UCSD-AML1 (cell line): ENCODE results near the gene SRBD1.

Experiments
- DNase-seq: peaks from one replicate; lab custom pipeline; 2025; ENCODE audit not compliant: unreplicated experiment; lab: John Stamatoyannopoulos, UW

The SRBD1 gene

DNA sequence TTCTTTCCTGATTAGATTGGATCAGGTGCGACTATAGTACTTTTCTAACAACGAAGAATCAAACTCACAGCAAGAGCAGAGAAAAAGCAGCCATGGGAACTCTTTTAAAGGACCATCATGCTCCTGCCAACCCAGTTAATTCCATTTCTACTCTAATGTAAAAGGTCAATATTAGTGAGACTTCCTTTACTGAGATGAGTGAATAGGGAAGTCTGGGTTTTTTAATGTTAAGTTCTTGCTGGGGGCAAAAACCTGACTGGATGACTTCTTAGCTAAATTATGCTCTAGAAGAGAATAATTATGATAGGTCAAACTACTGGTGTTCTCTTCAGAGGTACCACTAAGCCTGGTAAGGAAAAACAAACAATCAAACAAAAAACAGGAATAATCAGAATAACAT, 8.4 kb downstream of the SRBD1 start:
- DNase-seq: no peak

DNA sequence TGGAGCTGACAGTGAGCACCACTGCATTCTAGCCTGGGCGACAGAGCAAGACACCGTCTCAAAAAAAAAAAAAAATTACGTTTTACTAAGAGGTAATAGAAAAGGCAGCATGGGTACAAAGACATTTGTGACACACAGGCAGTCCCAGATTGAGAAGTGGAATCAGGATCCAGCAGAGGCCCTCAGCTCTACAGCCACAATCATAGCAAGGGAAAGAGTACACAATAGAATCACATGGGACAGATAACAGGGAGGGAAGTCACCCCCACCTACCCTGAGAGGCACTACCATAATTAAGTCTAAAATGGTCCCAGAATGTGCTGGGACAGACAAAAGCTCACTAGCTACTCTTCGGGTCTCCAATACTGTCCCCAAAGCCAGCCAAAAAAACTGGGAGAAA, 12.5 kb downstream of the SRBD1 start:
- DNase-seq: no peak

DNA sequence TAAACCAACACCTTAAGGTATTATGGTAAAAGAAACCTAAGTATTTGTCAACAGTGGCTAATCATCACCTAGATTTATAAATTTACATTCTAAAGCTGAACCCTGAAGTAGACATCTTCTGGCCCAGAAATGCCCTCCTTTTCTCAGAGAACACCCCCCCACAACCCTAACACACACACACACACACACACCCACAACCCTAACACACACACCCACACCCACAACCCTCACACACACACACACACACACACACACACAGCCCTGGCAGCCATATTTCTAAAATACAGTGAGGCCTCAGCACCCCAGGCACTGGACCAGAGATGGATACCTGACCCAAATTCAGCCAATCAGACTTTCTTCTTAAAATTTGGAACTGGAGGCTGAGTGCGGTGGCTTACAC, 14.3 kb downstream of the SRBD1 start:
- no peak for DNase-seq

DNA sequence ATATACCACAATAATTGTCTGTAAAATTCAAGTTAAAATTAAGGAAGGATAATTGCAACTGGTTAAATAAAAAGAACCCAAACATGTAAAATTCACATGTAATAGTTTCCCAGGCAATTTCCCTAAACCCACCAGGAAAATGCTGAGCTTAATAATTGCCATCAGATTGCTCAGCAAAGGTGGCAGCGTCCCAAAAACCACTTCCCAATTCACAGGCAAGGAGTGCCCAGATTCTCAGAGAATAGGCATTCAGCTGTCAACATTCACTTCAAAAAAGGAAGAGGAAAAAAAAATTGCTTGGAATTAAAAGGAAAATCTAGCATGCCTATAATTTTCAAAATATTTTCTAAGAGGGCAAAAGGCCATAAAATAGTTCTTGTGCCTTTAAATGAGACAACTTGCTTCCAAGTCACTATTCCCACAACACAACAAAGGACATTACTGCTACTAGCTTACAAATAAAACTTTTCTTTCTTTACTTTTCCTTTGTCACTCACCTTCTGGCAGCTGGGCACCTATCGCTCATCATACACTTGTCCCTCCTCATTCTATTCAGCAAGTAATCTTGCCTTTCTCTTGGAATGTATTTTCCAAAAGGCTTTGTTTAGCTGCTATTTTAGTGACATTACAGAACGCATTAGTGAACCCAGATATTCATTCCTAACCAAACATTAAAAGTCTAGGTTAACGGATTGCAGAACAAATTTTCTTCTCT, 15.2 kb downstream of the SRBD1 start:
- no peak for DNase-seq

DNA sequence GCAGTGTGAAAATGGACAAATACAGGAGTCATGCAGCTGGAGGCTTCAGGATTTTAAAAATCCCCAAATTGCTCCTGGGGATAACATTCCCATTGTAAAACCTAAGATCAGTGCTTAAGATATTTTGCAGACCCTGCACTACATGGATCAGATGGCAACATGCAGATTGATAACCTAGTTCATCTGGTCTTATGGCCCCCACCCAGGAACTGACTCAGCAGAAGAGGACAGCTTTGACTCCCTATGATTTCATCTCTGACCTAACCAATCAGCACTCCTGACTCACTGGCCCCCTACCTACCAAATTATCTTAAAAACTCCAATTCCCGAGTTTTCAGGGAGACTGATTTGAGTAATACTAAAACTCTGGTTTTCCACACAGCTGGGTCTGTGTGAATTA, 20.0 kb downstream of the SRBD1 start:
- no peak for DNase-seq

DNA sequence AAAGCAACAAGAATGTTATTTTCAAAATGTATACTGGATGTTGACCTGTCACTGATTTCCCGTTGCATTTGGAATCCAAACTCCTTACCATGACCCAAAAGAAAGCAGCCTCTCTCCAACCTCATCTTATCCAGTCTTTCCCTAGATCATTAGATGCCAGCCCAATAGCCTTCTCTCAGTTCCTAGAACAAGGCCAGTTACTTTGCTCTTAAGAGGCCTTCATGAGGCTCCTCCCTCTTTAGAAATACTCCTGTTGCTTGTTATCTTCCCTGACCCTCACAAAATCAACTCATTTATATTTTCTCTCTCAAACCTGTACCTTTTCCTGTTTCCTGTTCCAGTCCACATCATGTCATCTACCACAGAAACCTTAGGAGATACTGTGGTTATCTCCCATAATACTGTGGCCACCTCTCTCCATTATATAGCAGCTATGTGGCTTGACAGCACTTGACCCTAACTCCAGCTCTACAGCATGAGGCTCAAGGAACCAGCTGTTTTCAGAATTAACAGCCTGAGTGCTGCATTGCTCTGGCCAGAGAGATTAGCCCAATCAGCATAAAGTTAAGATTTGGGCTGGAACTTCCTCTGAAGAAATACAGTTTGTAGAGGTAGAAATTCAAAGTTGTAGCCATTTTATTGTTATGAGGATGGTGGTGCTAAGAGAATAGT, 22.8 kb downstream of the SRBD1 start:
- no peak for DNase-seq

DNA sequence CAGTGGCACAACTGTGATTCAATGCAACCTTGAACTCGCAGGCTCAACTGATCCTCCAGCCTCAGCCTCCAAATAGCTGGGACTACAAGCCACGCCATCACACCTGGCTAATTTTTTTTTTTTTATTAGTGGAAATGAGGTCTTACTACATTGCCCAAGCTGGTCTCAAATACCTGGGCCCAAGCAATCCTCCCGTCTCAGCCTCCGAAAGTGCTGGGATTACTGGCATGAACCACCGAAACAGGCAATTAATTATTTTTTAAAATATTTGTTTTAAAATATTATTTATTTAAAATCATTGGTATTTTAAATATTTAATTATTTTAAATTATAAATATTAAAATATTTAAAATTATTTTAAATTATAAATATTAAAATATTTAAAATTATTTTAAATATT, 24.5 kb downstream of the SRBD1 start:
- DNase-seq: no peak

DNA sequence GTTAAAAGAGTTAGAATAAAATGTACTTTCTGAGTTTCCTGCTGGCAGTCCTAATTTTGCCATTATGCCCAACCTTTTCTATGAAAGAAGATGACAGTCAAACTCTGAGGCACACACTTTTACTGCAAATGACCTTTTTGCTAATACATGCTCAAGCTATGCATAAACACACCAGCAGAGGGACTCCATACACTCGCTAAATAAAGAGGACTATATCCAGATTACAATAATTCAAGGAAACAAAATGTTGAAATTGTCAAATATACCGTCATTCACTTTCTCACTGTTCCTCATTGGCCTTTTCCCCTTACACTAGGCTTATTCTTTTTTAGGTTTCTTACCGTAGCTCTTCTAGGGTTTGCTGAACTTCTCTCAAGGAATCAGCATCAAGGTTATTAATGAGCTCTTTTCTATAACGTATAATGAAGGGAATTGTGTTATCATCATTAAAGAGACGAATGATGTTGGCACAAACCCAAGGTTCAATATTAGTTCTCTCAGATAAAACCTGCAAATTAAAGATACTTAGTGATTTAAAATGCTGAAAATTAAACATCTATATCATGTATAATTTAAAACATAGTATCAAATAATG, 25.7 kb downstream of the SRBD1 start:
- DNase-seq: no peak

DNA sequence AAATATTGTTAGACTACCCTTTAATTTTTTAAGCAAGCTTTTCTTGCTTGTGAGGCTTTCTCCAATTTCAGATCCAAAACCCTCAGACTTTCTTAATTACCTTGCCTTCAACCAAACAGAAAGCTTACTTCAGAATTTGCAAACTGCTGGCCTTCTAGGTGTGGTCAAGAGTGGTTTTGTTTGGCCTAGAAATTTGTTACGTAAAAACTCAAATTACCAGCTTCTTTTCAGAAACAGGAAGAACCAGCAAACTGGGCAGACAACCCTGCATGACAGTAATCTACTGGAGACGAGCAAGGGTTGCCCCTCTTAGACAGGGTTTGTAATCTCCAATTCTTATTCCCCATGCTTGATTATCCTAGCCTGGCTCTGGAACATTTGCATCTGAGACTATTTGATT, 27.1 kb downstream of the SRBD1 start:
- no peak for DNase-seq

DNA sequence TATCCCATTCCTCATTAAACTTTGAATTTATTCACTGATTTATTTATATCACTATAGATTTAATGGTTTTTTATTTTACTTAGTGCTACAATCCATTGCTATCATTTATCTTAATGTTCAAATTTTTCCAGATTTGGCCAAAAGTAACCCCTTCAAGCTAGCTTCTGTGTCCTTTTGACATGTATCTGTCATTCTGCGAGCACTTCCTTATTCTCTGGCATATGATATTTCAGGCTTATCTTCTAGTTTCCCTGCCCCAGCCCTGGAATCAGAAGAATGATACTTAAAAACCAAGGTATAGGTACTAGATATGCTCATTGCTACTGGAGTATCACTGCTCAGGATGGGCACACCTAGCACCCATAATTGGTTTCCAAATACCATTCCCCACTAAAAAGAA, 28.5 kb downstream of the SRBD1 start:
- no peak for DNase-seq

DNA sequence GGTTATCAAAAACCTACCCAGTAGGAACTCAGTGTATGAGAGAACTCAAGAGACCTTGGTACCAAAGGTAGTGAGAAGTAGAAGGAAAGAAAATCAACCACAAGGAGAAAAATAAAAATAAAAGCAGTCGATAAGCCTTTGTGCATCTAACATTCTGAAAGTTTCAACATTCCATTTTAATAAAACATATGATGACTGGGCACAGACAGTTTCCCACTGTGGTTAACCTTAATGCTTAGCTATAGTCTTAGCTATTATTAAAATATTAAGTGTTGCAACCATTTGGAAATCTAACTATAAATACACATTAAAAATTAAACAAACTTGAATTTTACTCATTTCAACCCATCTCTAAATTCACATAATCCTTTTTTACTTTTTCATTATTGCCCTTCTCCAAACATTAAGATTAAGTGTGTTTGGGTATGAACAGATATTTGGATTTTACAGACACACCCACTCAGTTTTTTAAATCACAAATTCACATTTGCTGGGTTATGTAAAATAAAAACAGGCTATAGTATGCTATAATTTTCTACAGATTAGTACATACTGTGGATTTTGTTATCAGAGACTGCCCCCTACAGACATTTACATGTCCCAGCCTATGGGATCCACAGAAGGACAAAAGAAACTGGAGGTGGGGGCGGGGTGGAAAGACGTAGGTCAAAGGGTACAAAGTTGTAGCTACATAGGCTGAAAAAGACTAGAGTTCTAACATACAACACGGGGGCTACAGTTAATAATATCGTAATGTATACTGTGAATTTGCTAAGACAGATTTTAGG, 32.8 kb downstream of the SRBD1 start:
- peak; percentile 26 for DNase-seq

DNA sequence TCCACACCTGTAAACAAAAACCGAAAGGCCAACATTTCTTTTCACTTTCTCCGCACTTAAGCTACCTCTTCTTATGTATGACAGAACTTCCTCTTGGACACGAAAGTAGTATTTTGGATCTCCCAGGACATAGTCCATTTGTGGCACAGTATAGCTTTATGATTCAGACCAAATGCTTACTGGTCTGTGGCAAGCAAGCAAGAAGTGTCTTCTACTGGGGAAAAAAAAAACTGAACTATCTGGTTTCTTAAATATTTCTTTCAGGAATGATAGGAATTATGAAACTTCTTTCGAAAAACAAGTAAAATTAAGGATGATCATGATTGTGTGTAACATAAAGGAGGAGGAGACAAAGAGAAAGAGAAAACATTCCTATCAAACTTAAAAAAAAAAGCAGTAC, 33.6 kb downstream of the SRBD1 start:
- no peak for DNase-seq

DNA sequence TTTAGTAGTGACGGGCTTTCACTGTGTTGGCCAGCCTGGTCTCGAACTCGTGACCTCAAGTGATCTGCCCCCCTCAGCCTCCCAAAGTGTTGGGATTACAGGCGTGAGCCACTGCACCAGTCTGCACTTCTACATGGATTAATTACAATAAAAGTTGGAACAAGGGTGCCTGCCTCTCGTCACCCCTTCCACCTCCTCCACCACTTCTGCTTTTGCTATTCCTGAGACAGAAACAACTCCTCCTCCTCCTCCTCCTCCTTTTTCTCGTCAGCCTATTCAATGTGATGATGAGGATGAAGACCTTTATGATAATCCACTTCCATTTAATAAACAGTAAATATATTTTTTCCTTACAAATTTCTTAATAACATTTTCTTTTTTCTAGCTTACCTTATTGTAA, 35.2 kb downstream of the SRBD1 start:
- DNase-seq: peak; percentile 10

DNA sequence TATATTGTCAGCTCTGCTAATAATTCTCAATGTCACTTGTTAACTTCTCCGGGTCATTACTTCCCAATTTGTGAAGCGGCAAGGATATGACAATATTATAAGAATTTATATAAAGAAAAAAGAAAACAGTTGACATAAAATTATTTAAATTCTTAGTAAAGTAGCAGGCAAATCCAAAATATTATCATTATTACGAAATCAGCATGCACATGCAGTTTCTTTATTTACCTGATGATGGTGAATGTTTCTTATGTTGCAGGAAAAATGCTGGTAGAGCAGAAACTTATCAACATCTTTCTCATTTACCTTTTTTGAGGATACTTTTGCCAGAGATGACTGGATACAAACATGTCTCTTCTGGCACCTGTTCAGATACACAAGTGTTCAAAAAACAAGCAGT, 38.1 kb downstream of the SRBD1 start:
- DNase-seq: no peak

DNA sequence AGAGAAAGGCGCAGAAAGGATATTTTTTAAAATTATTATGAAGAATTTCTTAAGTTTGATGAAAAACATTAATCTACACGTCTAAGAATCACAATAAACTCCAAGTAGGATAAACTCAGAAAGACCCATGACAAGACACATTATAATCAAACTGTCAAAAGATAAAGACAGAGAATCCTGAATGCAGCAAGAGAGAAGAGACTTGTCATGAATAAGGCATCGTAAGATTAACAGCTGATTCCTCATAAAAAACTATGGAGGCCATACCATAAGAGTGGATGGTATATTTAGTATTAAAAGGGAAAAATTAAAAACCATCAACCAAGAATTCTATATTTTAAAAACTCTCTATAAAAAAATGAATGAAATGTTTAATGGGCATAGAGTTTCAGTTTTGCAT, 39.1 kb downstream of the SRBD1 start:
- DNase-seq: no peak

DNA sequence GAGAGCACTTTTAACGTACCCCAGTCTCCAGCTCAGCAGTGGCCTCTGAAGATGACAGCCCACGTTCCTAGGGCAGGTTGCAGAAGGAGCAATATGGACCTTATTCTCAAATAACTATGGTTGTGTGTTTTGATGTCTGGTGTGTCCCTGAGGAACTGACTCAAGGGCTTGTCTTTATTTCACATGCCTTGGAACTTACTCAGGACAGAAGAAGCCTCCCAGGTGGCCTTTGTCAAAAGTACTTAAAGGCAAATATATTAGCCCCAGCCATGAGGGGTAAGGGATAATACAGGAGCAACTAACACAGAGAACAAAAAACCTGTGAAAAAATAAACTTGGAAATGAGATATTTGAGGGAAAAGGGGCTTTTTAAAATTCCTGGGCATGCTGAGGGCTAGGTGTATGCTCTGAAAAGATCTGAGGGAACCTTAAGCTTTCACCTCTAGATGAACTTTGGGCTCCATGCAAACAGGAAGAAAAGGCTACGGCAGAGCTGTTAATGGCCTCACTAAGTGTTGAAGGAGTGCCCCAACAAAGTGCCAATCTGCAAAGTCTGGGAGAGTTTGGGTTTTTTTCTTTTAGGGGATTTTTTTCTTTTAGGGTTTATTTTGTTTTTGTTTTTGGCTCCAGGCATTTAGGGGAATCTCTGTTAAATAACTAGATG, 40.3 kb downstream of the SRBD1 start:
- no peak for DNase-seq

DNA sequence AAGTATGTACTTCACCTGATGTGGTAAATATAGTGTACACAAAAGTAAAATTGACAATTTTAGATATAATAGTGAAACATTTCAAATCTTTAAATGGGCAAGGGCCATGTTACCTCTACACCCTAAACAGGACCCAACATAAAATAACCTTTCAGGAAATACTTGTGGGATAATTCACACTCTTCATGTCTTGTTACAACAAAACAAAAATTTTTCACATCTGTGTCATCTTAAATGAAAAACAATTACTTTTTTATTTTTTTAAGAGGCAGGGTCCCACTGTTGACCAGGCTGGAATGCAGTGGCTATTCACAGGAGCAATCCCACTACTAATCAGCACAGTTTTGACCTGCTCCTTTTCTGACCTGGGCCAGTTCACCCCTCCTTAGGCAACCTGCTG, 42.1 kb downstream of the SRBD1 start:
- DNase-seq: no peak

DNA sequence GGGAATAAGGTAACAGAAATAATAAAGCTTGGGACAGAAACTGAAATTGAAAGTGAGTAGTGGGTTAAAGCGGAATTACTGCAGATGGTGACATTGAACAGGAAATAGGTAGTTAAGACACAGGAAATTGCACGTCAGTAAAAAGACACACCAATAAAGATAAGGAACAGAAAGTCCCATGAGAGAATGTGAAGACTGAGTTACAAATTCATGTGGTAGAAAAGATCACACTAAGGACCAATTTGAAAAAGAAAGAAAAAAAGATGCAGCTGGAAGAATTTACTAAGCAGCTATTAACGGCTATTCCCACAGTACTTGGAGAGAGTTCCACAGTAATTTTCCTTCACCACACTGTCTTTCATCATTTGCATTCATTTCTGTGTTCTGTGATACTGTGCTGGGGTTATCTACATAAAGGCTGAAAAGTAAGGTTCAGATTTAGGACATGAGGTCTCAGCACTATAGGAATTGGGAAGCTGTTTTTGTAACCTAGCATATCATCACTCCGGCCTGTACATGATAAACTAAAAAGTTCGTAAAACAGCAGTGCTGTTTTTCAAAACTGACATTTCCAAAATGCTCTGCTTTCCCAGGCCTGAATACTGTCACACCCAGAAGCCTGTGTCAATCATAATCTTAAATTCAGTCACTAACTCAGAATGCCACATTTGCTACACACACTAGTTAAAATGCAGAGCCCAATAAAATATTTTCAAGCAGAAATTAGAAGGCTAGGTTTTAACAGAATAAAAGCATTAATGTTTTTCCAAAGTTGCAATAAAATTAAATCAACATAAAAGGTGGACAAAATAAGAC, 42.9 kb downstream of the SRBD1 start:
- DNase-seq: no peak

DNA sequence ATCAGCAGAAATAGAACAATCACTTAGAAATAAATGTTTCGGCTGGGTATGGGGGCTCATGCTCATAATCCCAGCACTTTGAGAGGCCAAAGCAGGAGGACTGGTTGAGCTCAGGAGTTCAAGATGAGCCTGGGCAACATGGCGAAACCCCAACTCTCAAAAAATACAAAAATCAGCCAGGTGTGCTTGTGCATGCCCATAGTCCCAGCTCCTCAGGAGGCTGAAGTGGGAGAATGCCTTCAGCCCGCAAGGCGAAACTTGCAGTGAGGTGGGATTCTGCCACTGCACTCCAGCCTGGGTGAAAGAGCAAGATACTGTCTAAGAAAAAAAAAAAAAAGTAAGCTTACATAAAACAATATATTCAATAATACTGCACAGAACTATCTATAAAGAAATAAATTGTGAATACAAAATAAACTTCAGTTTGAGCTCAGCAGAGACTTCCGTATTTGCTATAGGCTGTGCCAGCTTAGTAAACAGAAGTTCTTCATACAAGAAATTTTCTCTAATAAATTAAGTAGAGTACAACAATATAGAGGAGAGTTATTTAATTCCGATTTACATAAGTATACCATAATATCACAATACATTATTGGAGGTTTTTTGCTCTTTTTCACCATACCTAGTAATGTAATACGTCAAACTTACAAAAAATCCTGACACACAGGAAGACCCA, 43.6 kb downstream of the SRBD1 start:
- DNase-seq: peak; percentile 25

DNA sequence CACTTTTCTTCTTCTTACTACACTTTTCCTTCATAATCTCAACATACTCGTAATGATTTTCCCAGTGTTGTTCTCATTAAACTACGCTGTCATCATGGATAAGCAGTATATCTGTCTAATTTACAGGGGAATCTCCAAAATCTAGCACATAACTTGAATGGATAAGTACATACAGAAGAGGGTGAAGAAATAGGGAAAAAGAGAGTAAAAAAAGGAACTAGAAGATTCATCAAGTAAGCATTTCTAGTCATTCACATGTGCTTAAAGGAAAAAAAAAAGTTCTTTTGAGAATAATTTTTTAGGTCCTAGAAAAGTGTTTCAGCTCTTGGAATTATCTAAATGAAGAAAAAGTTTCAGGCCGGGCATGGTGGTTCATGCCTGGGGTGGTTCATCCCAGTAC, 51.6 kb downstream of the SRBD1 start:
- no peak for DNase-seq
